Ovary (tissue), 9 donors: ENCODE data around the gene CA4. TPM values are rescaled to one million over a fixed set of nuclear protein-coding genes. Genes with fewer than 3 reads are reported as not detected.

Experiments
- DNase-seq, 5 donors: peaks; one replicate each; pipeline ENCODE4 v3.0.0-alpha.2; 2019 to 2020
- H3K27ac ChIP-seq, 2 donors: fragments of 200-600 bp; one replicate each; pipeline versions ENCODE4 v1.5.1 to v1.8.0; 2019 to 2022
- H3K27me3 ChIP-seq: fragments of 200-600 bp; one replicate; pipeline ENCODE4 v1.8.0; 2022
- H3K36me3 ChIP-seq: fragments of 200-600 bp; sonication (generic); one replicate; pipeline ENCODE4 v1.5.1; 2019
- H3K4me1 ChIP-seq: one replicate; pipeline ENCODE4 v1.8.1; 2013; ENCODE audit warnings: mild to moderate bottlenecking, moderate library complexity; ENCODE audit not compliant: insufficient read depth
- H3K4me3 ChIP-seq: fragments of 200-600 bp; sonication (generic); one replicate; pipeline ENCODE4 v1.5.1; 2017
- H3K9me3 ChIP-seq, 2 donors: fragments of 200-600 bp in 1 of 2; sonication (generic) in 1 of 2; one replicate each; pipeline versions ENCODE4 v1.5.1 to v1.8.1; 2013 to 2019; ENCODE audit warnings: mild to moderate bottlenecking in 1 of 2, moderate library complexity in 1 of 2
- EP300 ChIP-seq: sonication (generic); formaldehyde crosslinking; IDR thresholded peaks from one replicate; pipeline ENCODE4 v1.6.1; 2017; ENCODE audit warnings: antibody characterized with exemption
- POLR2A ChIP-seq: fragments of 450-650 bp; IDR thresholded peaks from one replicate; pipeline ENCODE4 v1.6.1; 2017; ENCODE audit warnings: antibody characterized with exemption, mild to moderate bottlenecking, moderate library complexity
- WGBS, 3 donors: extraction: QIAGEN DNeasy Blood & Tissue Kit in 1 of 3; methylation state at CpG; one replicate each; pipeline versions ENCODE4 v1.1.5 to v1.1.7; 2013 to 2017; 5-methylcytosine and 5-hydroxymethylcytosine counted together
- intact Hi-C, 4 donors: fragments of 100-400 bp; cut with DNase I; formaldehyde crosslinking; loops; one replicate each; pipeline versions ENCODE4 v1.11.0 to v1.15.1; 2022 to 2023
- polyA plus RNA-seq, 2 donors: library from polyadenylated mRNA; stranded (reverse); fragments of 200-250 nt in 1 of 2; fragments of 350-450 nt in 1 of 2; fragmentation: Illumina TruSeq in 1 of 2; extraction: RNeasy Lipid Tissue Mini Kit (QIAGEN cat#74804) in 1 of 2; gene quantifications; one replicate each; pipeline ENCODE4 v1.2.3, GENCODE V29; 2013 to 2014
- total RNA-seq, 7 donors: library from RNA; depleted of rRNA in 2 of 7; stranded (reverse); fragments of >200 nt in 2 of 7; fragmentation: NEBNext Ultra II Directional in 3 of 7; extraction: Animal tissue kit (Norgen Biotek cat#: 25700) in 3 of 7; gene quantifications; one replicate each; pipeline versions ENCODE4 v1.1.0 to v1.2.4, GENCODE V29; 2016 to 2023
- TF ChIP-seq, protein P1 (sequence below), 3 donors: fragments of 450-650 bp in 2 of 3; fragments of 200-600 bp in 1 of 3; IDR thresholded peaks; one replicate each; pipeline versions ENCODE4 v1.5.1 to v1.8.0; 2016 to 2022; ENCODE audit warnings: antibody characterized with exemption in 3 of 3, mild to moderate bottlenecking in 1 of 3
- donor health status: DM: no; HTN: no; CAD: no; lungs with moderate emphysema.
- donor health status: DM: no; HTN: no; CAD: no.
- donor health status: Bipolar disorder and iron deficiency.
- donor health status: DM: yes; HTN: yes; CAD: no.
- donor health status: DM: no; HTN: no; CAD: no.
- donor health status: DM: yes; HTN: yes; CAD: no.

The CA4 gene
- total and polyA plus RNA-seq, 9 donors: 1.1 to 39.3 (median 4.2) TPM

DNA sequence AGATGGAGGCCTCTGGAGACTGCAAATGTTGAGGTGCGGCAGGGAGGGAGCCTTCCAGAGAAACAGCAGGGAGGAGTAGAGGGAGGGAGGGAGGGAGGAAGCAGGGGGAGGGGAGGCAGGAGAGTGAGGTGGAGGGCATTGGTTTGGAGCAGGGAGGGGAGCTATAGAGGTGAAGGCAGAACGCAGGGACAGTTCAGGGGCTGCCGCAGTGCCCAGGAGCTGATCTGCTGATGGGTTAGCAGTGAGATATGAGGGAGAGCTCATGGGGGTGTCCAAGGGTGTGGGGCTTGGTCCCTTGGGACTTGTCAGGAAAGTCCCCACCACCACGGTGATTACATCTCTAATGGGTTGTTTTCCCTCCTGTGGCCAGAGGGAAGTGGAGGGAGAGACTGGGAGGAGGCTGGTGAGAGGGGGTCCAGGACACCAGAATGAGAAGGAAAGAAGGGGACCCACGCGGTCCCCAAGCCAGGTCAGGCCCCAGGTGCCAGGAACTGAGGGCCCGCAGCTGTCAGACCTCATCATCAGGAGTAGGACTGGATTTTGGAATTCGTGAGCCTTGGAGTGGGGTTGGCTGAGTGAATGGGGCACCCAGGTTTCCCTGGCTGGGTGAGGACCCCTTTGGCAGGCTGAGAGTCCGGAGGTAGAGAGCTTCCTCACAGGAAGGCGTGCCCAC, 11.2 kb downstream of the CA4 start:
- DNase-seq: no peak
- Histone ChIP-seq H3K36me3 (no peaks in the 10 kb centered on the region), H3K9me3 (no peaks in the 10 kb centered on the region), H3K4me3 (no peak overlapping the region), H3K27me3 (no peaks in the 10 kb centered on the region), H3K27ac (no peak overlapping the region), H3K4me1 (no peaks in the 10 kb centered on the region)
- intact Hi-C loops: no loop called here
- TF ChIP-seq POLR2A (no peak), EP300 (no peak)
- TF ChIP-seq, protein P1, sequence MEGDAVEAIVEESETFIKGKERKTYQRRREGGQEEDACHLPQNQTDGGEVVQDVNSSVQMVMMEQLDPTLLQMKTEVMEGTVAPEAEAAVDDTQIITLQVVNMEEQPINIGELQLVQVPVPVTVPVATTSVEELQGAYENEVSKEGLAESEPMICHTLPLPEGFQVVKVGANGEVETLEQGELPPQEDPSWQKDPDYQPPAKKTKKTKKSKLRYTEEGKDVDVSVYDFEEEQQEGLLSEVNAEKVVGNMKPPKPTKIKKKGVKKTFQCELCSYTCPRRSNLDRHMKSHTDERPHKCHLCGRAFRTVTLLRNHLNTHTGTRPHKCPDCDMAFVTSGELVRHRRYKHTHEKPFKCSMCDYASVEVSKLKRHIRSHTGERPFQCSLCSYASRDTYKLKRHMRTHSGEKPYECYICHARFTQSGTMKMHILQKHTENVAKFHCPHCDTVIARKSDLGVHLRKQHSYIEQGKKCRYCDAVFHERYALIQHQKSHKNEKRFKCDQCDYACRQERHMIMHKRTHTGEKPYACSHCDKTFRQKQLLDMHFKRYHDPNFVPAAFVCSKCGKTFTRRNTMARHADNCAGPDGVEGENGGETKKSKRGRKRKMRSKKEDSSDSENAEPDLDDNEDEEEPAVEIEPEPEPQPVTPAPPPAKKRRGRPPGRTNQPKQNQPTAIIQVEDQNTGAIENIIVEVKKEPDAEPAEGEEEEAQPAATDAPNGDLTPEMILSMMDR (IDR thresholded peaks at IDR 0.05): no peak
- 50 to 53% (median 51%) methylated on average over 9 to 10 of the region's 10 CpGs for WGBS, 3 donors

DNA sequence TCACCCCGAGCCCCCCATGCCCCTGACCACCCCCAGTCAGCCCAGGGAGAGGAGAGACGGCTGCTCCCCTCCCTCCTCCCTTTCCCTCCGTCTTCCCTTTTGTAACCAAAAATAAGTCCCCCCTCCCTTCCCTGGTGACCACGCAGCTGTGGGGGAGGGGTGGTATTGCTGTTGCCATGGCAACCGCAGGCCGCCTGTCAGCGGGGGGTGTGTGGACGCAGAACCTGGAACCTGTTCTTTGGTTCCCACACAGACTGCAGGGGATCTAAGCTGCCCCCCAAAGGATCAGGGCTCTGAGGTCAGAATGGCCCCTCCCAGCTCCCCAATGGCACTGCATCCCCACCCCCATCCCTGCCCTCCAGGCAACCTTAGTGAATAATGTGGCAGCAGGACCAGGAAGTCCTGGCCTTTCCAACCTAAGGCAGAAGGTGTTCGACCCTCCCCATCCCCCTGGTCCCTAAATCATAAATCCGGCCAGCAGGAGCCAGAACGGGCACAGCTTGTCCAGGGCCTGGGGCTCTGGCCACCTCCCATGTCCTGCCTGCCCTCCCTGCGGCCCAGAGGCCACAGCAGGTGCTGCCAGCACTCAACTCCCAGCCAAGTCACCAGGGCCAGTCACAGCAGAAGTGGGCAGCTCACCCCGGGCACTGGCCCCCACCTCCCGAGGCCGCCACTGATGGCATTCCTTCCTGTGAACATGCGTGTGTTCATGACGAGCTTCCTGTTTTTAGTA, 12.0 kb downstream of the CA4 start:
- no peak for DNase-seq

DNA sequence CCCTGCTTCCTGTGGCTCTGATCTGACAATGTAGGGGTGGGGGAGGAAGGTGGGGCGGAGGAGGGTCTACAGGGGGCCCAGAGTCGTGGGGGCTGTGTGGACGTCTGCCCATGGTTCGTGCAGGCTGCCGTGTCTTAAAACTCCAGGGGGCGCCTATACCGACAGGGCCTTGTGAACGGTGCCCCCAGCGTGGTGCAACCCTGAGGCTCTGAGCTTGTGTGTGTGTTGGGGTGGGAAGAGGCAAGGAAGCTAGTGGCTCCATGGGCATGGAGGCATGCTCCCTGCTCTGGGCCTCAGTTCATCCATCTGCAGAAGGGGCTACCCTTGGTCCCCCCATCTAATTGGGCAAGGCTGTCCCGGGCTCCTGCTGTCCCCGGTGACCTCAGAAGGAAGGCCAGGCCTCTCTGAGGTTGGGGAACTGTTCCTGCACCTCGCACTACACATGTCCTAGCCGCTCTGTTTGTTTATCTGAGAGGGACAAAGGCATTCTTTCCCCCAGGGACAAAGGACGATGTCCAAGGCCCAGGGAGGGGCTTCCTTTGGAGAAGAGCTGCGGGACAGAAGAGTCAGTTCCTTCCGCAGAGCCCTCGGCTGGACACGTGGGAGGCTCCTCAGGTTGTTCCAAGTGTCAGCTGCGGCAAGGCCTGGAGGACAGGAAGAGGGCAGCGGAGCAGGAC, 13.5 kb downstream of the CA4 start:
- no peaks in the 10 kb centered on the region for H3K36me3 ChIP-seq
- H3K9me3 ChIP-seq: no peaks in the 10 kb centered on the region
- H3K27ac ChIP-seq: no peak overlapping the region
- H3K27me3 ChIP-seq: no peaks in the 10 kb centered on the region
- no peak overlapping the region for H3K4me3 ChIP-seq
- TF ChIP-seq, protein P1 (IDR thresholded peaks at IDR 0.05): no peak
- TF ChIP-seq POLR2A (no peak), EP300 (no peak)
- DNase-seq: no peak
- no peaks in the 10 kb centered on the region for H3K4me1 ChIP-seq
- intact Hi-C loops: no loop called here
- 50 to 54% (median 52%) methylated on average over 20 of the region's 20 CpGs for WGBS, 3 donors

More for the DNA sequence above, 12.0 kb downstream of the CA4 start:
- no peak overlapping the region for H3K27ac ChIP-seq
- no peaks in the 10 kb centered on the region for H3K4me1 ChIP-seq
- TF ChIP-seq POLR2A: no peak
- TF ChIP-seq, protein P1 (IDR thresholded peaks at IDR 0.05): no peak
- no peak for TF ChIP-seq EP300
- no peaks in the 10 kb centered on the region for H3K36me3 ChIP-seq
- intact Hi-C loops: no loop called here
- H3K4me3 ChIP-seq: no peak overlapping the region
- H3K9me3 ChIP-seq: no peaks in the 10 kb centered on the region
- no peaks in the 10 kb centered on the region for H3K27me3 ChIP-seq
- WGBS, 3 donors: 30 to 42% (median 35%) methylated on average over 17 of the region's 17 CpGs

DNA sequence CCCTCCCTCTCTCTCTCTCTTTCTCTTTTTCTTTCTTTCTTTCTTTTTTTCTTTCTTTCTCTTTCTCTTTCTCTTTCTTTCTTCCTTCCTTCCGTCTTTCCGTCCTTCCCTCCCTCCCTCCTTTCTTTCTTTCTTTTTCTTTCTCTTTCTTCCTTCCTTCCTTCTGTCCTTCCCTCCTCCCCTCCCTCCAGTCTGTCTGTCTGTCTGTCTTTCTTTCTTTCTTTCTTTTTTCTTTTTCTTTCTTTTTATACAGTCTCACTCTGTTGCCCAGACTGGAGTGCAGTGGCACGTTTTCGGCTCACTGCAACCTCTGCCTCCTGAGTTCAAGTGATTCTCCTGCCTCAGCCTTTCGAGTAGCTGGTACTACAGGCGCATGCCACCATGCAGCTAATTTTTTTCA, 14.4 kb downstream of the CA4 start:
- no peak for DNase-seq
- Histone ChIP-seq H3K36me3 (no peaks in the 10 kb centered on the region), H3K27me3 (no peaks in the 10 kb centered on the region), H3K27ac (no peak overlapping the region), H3K4me1 (no peaks in the 10 kb centered on the region), H3K9me3 (no peaks in the 10 kb centered on the region), H3K4me3 (no peak overlapping the region)
- WGBS, 3 donors: 76 to 84% (median 82%) methylated on average over 6 of the region's 6 CpGs
- TF ChIP-seq, protein P1 (IDR thresholded peaks at IDR 0.05): no peak
- TF ChIP-seq EP300 (no peak), POLR2A (no peak)
- intact Hi-C loops: no loop called here
